ENCODE results near the gene ADH1B.

DNA sequence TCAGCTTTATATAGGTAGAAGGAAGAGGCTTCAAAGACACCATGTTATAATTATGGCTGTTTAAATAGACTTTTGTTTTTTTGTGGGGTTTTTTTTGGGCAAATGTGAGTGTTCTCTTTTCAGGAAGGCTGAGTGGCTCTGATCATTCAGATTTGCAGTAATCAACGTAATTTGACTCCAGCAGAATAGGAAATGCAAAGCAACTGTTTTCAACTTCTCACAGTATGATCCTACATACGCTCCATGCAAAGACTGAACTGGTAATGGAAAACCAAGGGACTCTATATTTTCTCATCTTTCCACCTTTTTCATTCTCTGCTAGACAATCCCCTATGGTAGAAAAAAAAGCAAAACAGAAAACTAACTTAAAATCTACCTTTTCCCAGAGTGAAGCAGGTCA is 10.8 kb downstream of the ADH1B start:
- TF ChIP-seq LEF1 (IDR thresholded peaks at IDR 0.05; ENCODE audit: borderline replicate concordance) (no peak), TARDBP (IDR thresholded peaks at IDR 0.05) (no peak), ARNT (IDR thresholded peaks at IDR 0.05) (no peak), FOXM1 (IDR thresholded peaks at IDR 0.05; ENCODE audit: borderline replicate concordance) (no peak), ELF4 (IDR thresholded peaks at IDR 0.05) (no peak), HDGF (IDR thresholded peaks at IDR 0.05; ENCODE audit: borderline replicate concordance) (no peak), SP1 (IDR thresholded peaks at IDR 0.05) (no peak), L3MBTL2 (conservative IDR thresholded peaks at IDR 0.05) (no peak), NFRKB (IDR thresholded peaks at IDR 0.05) (no peak), FOXK2 (IDR thresholded peaks at IDR 0.05) (no peak), FOXA1 (IDR thresholded peaks at IDR 0.05) (no peak), BHLHE40 (IDR thresholded peaks at IDR 0.05; ENCODE audit: borderline replicate concordance) (no peak)

Measured in HEK293T (cell line).